SU-DHL-6 (cell line): ENCODE data around the gene CERK.

Experiments
- EZH2phosphoT487 ChIP-seq: fragments of 200-600 bp; sonication (generic), shearing (Covaris generic); conservative IDR thresholded peaks from 2 replicates; pipeline ENCODE4 v1.6.1; 2018; ENCODE audit warnings: mild to moderate bottlenecking, antibody characterized with exemption, low read length, moderate library complexity, mixed read lengths
- TF ChIP-seq, protein P1 (sequence below): fragments of 200-600 bp; sonication (generic); IDR thresholded peaks from one replicate; pipeline ENCODE4 v1.5.1; 2017; ENCODE audit warnings: antibody characterized with exemption, mild to moderate bottlenecking, low read length, moderate library complexity; ENCODE audit not compliant: insufficient read depth, poor library complexity, severe bottlenecking

DNA sequence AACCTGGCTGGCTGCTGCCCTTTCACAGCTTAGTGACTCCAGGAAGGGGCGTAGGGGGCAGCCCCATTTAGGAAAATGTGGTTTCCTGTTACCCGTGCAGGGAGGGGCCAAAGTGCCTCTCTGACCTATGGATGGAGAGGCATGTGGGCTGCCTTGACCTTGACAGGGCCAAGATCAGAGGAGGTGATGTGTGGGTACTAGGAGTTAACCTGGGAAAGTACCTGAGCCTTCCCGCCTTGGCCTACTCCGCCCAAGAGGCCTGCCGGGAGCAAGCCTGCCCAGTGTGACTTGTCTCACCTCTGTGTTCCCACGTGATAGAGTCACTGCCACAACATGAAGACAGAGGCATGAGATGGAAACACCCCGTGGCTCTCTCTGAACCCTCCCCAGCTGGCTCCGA, 84.5 kb downstream of the CERK start:
- TF ChIP-seq, protein P1, sequence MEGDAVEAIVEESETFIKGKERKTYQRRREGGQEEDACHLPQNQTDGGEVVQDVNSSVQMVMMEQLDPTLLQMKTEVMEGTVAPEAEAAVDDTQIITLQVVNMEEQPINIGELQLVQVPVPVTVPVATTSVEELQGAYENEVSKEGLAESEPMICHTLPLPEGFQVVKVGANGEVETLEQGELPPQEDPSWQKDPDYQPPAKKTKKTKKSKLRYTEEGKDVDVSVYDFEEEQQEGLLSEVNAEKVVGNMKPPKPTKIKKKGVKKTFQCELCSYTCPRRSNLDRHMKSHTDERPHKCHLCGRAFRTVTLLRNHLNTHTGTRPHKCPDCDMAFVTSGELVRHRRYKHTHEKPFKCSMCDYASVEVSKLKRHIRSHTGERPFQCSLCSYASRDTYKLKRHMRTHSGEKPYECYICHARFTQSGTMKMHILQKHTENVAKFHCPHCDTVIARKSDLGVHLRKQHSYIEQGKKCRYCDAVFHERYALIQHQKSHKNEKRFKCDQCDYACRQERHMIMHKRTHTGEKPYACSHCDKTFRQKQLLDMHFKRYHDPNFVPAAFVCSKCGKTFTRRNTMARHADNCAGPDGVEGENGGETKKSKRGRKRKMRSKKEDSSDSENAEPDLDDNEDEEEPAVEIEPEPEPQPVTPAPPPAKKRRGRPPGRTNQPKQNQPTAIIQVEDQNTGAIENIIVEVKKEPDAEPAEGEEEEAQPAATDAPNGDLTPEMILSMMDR, result no peak
- TF ChIP-seq EZH2phosphoT487, result no peak
